GM18858 (cell line): ENCODE data around the gene OR12D1.

Experiments
- ATAC-seq: cut with Tn5 transposase; IDR thresholded peaks from one replicate; pipeline ENCODE4 v1.9.1; 2021; ENCODE audit not compliant: unreplicated experiment

The OR12D1 gene

DNA sequence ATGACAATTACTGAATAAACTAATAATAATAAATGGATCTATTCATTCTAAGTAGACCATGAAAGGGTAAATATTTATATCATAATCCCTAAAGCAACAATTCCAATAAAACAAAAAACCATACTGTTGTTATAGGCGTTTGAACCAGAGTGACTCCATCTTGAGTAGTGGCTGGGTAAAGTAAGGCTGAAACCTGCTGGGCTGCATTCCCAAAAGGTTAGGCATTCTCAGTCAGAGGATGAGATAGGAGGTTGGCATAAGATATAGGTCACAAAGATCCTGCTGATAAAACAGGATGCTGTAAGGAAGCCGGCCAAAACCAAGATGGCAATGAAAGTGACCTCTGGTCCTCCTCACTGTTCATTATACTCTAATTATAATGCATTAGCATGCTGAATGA is 50.6 kb downstream of the OR12D1 start:
- no peak for ATAC-seq

- ATAC-seq = no peak
These were observed 51.1 kb downstream of the OR12D1 start for GRCh38 chr6:29465801-29466200.

GRCh38 chr6:29466241-29466640 is 51.5 kb downstream of the OR12D1 start:
- ATAC-seq = no peak
